Caco-2 (cell line): Measurements from ENCODE around the gene CLK3. TPM values are rescaled to one million over a fixed set of nuclear protein-coding genes. Genes with fewer than 3 reads are reported as not detected.

Experiments
- BruUV-seq: library from RNA; stranded (reverse); fragments of 400-500 nt; replicated peaks from 2 replicates; lab custom pipeline; 2021; lab: Mats Ljungman, UMichigan
- CTCF ChIA-PET: fragments of 300-600 bp; sonication (Branson Sonifier 250); formaldehyde crosslinking; loops from one replicate; lab custom pipeline; 2022; ENCODE audit warnings: antibody characterized with exemption; lab: Charles Lee
- POLR2A ChIA-PET: fragments of 300-600 bp; sonication (Branson Sonifier 250); formaldehyde crosslinking; loops from one replicate; lab custom pipeline; 2022; ENCODE audit warnings: antibody characterized with exemption; lab: Charles Lee
- DNase-seq, 2 experiments: peaks; one replicate each; pipeline versions ENCODE4 v3.0.0 to v3.0.0-alpha.2; 2020 to 2022
- H3K27me3 ChIP-seq: replicated peaks from 2 replicates; pipeline ENCODE4 v1.6.0; 2011; ENCODE audit warnings: low read length; ENCODE audit not compliant: control insufficient read depth, insufficient read depth
- H3K36me3 ChIP-seq: 2 replicates; pipeline ENCODE4 v1.5.1; 2011; ENCODE audit warnings: low read length; ENCODE audit not compliant: control insufficient read depth, insufficient read depth
- H3K4me1 ChIP-seq: fragments of 250-450 bp; sonication (Bioruptor Pico); 2 replicates; pipeline ENCODE4 v1.5.1; 2020; ENCODE audit warnings: mild to moderate bottlenecking
- H3K4me3 ChIP-seq: 2 replicates; pipeline ENCODE4 v1.5.1; 2011; ENCODE audit warnings: low read depth, mild to moderate bottlenecking, control low read depth, low read length
- H3K9me3 ChIP-seq: fragments of 250-450 bp; sonication (Bioruptor Pico); 2 replicates; pipeline ENCODE4 v1.5.1; 2020; ENCODE audit warnings: mild to moderate bottlenecking, moderate library complexity
- H3K27ac Mint-ChIP-seq: one replicate; pipeline ENCODE4 v1.8.0; 2022; ENCODE audit warnings: mixed read lengths; ENCODE audit not compliant: unreplicated experiment
- H3K27me3 Mint-ChIP-seq: one replicate; pipeline ENCODE4 v1.8.0; 2022; ENCODE audit warnings: mixed read lengths; ENCODE audit not compliant: insufficient read depth, unreplicated experiment
- H3K36me3 Mint-ChIP-seq: one replicate; pipeline ENCODE4 v1.8.0; 2022; ENCODE audit warnings: mild to moderate bottlenecking, mixed read lengths; ENCODE audit not compliant: insufficient read depth, unreplicated experiment
- H3K4me1 Mint-ChIP-seq: one replicate; pipeline ENCODE4 v1.8.0; 2022; ENCODE audit warnings: low read depth, mixed read lengths; ENCODE audit not compliant: unreplicated experiment
- H3K4me3 Mint-ChIP-seq: one replicate; pipeline ENCODE4 v1.8.0; 2022; ENCODE audit warnings: mild to moderate bottlenecking, moderate library complexity, mixed read lengths; ENCODE audit not compliant: unreplicated experiment
- H3K9me3 Mint-ChIP-seq: one replicate; pipeline ENCODE4 v1.8.0; 2022; ENCODE audit warnings: mixed read lengths; ENCODE audit not compliant: unreplicated experiment
- intact Hi-C: fragments of 100-400 bp; cut with micrococcal nuclease; formaldehyde crosslinking; loops from one replicate; pipeline ENCODE4 v1.10.0; 2022; ENCODE audit not compliant: unreplicated experiment
- total RNA-seq: library from RNA; stranded (reverse); gene quantifications from 2 replicates; pipeline ENCODE4 v1.2.3, GENCODE V29; 2022
- TF ChIP-seq, protein P1 (sequence below), 2 experiments: fragments of 200-600 bp in 1 of 2; IDR thresholded peaks; 1 replicate in 1 of 2; 2 replicates in 1 of 2; pipeline versions ENCODE4 v1.5.1 to v1.8.0; 2011 to 2022; ENCODE audit warnings: antibody characterized with exemption in 1 of 2, control low read depth in 1 of 2, inconsistent platforms in 1 of 2, low read depth in 1 of 2, low read length in 1 of 2, mild to moderate bottlenecking in 1 of 2, moderate library complexity in 1 of 2; ENCODE audit not compliant: insufficient read depth in 1 of 2, severe bottlenecking in 1 of 2, unreplicated experiment in 1 of 2

The CLK3 gene
- total RNA-seq, 1 experiment from 2014 or later, result 54.5 TPM

- H3K4me1 Mint-ChIP-seq, result peaks cover 6% of the 10 kb centered on the region
- Histone ChIP-seq H3K4me3 (no peak overlapping the region), H3K27me3 (no peaks in the 10 kb centered on the region), H3K4me1 (no peaks in the 10 kb centered on the region), H3K9me3 (no peaks in the 10 kb centered on the region), H3K36me3 (no peaks in the 10 kb centered on the region; the same call in 1 of the 2 replicates)
- no peaks in the 10 kb centered on the region for H3K9me3 Mint-ChIP-seq
- CTCF ChIA-PET, result no interaction called here
- POLR2A ChIA-PET, result interaction anchor here (0.6 kb wide), 1 partner anchor 27 kb away, joined by 5 read pairs; no protein-coding TSS in a partner anchor
- DNase-seq, result no peak
- H3K36me3 Mint-ChIP-seq, result peaks cover 16% of the 10 kb centered on the region
- no peak overlapping the region for H3K27ac Mint-ChIP-seq
- no peaks in the 10 kb centered on the region for H3K27me3 Mint-ChIP-seq
- H3K4me3 Mint-ChIP-seq, result no peak overlapping the region
- intact Hi-C loops, result no loop called here
- no TSS peak for BruUV-seq
- TF ChIP-seq, protein P1, sequence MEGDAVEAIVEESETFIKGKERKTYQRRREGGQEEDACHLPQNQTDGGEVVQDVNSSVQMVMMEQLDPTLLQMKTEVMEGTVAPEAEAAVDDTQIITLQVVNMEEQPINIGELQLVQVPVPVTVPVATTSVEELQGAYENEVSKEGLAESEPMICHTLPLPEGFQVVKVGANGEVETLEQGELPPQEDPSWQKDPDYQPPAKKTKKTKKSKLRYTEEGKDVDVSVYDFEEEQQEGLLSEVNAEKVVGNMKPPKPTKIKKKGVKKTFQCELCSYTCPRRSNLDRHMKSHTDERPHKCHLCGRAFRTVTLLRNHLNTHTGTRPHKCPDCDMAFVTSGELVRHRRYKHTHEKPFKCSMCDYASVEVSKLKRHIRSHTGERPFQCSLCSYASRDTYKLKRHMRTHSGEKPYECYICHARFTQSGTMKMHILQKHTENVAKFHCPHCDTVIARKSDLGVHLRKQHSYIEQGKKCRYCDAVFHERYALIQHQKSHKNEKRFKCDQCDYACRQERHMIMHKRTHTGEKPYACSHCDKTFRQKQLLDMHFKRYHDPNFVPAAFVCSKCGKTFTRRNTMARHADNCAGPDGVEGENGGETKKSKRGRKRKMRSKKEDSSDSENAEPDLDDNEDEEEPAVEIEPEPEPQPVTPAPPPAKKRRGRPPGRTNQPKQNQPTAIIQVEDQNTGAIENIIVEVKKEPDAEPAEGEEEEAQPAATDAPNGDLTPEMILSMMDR (IDR thresholded peaks at IDR 0.05; ENCODE audit: insufficient read depth in 1 of 2, low read depth in 1 of 2, low read length in 1 of 2, severe bottlenecking in 1 of 2, unreplicated experiment in 1 of 2), result no peak
Measured at GRCh38 chr15:74584779-74585178, 30.9 kb upstream of the CLK3 start.

GRCh38 chr15:74585191-74585590 lies 30.4 kb upstream of the CLK3 start:
- Histone ChIP-seq H3K9me3 (no peaks in the 10 kb centered on the region), H3K4me3 (no peak overlapping the region), H3K4me1 (no peaks in the 10 kb centered on the region), H3K36me3 (no peaks in the 10 kb centered on the region; the same call in 1 of the 2 replicates), H3K27me3 (no peaks in the 10 kb centered on the region)
- H3K27ac Mint-ChIP-seq, result no peak overlapping the region
- TF ChIP-seq, protein P1 (IDR thresholded peaks at IDR 0.05; ENCODE audit: insufficient read depth in 1 of 2, low read depth in 1 of 2, low read length in 1 of 2, severe bottlenecking in 1 of 2, unreplicated experiment in 1 of 2), result no peak
- H3K4me1 Mint-ChIP-seq, result peaks cover 6% of the 10 kb centered on the region
- BruUV-seq, result no TSS peak
- intact Hi-C loops, result no loop called here
- H3K36me3 Mint-ChIP-seq, result peaks cover 20% of the 10 kb centered on the region
- H3K27me3 Mint-ChIP-seq, result no peaks in the 10 kb centered on the region
- H3K9me3 Mint-ChIP-seq, result no peaks in the 10 kb centered on the region
- ChIA-PET CTCF (interaction anchor here (0.6 kb wide), 1 partner anchor 168 kb away, joined by 3 read pairs; no protein-coding TSS in a partner anchor), POLR2A (no interaction called here)
- no peak for DNase-seq
- H3K4me3 Mint-ChIP-seq, result no peak overlapping the region

DNA sequence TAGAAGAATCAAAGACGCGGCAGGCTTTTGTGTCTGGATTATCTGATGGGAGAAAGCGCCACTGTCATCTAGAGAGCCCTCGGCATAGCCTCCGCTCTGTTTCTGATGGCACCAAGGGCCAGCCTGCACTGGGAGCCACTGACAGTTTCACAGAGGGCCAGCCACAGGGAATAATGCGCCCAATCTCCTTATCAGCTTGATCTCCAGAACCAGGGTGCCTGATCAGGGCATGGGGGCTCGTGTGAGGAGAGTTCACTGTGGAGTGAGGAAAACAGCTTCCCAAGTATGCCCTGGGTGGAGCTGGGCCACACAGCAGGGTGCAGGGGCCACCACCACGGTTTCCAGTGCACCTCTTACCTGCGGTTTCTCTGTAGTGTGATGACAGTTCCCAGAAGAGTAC lies 29.8 kb upstream of the CLK3 start:
- Histone ChIP-seq H3K27me3 (no peaks in the 10 kb centered on the region), H3K4me3 (no peak overlapping the region), H3K4me1 (no peaks in the 10 kb centered on the region), H3K9me3 (no peaks in the 10 kb centered on the region), H3K36me3 (no peaks in the 10 kb centered on the region; the same call in 1 of the 2 replicates)
- Mint-ChIP-seq H3K4me1 (peaks cover 6% of the 10 kb centered on the region), H3K36me3 (peaks cover 16% of the 10 kb centered on the region), H3K27me3 (no peaks in the 10 kb centered on the region), H3K9me3 (no peaks in the 10 kb centered on the region), H3K4me3 (no peak overlapping the region), H3K27ac (no peak overlapping the region)
- no peak for DNase-seq
- intact Hi-C loops, result no loop called here
- POLR2A ChIA-PET, result no interaction called here
- CTCF ChIA-PET, result interaction anchor here (0.6 kb wide), 1 partner anchor 168 kb away, joined by 3 read pairs; no protein-coding TSS in a partner anchor
- no TSS peak for BruUV-seq
- TF ChIP-seq, protein P1 (IDR thresholded peaks at IDR 0.05; ENCODE audit: insufficient read depth in 1 of 2, low read depth in 1 of 2, low read length in 1 of 2, severe bottlenecking in 1 of 2, unreplicated experiment in 1 of 2), result no peak
